Fibroblast of lung (primary cell): ENCODE measurements around the gene TNK1. TPM values are rescaled to one million over a fixed set of nuclear protein-coding genes. Genes with fewer than 3 reads are reported as not detected.

Experiments
- DNase-seq, 2 donors: peaks; one replicate each; pipeline versions ENCODE4 v3.0.0 to v3.0.0-alpha.2; 2010; ENCODE audit warnings: low read depth in 2 of 2
- H2AFZ ChIP-seq: 2 replicates; pipeline ENCODE4 v1.5.1; 2012; ENCODE audit warnings: low read length, control low read depth, inconsistent platforms
- H3K27ac ChIP-seq: 2 replicates; pipeline ENCODE4 v1.5.1; 2011; ENCODE audit warnings: low read length, control low read depth; ENCODE audit not compliant: insufficient read depth
- H3K27me3 ChIP-seq: 2 replicates; pipeline ENCODE4 v1.5.1; 2011; ENCODE audit warnings: mild to moderate bottlenecking, low read length; ENCODE audit not compliant: control insufficient read depth, insufficient read depth
- H3K36me3 ChIP-seq: 2 replicates; pipeline ENCODE4 v1.5.1; 2011; ENCODE audit warnings: low read length; ENCODE audit not compliant: control insufficient read depth, insufficient read depth
- H3K4me1 ChIP-seq: 2 replicates; pipeline ENCODE4 v1.5.1; 2011; ENCODE audit warnings: low read length; ENCODE audit not compliant: control insufficient read depth, insufficient read depth; ENCODE audit errors: extremely low read depth
- H3K4me2 ChIP-seq: 2 replicates; pipeline ENCODE4 v1.5.1; 2011; ENCODE audit warnings: low read length, control low read depth; ENCODE audit not compliant: insufficient read depth; ENCODE audit errors: extremely low read depth
- H3K4me3 ChIP-seq, 4 experiments: fragments of 200-600 bp in 1 of 4; sonication (generic) in 1 of 4; replicated peaks in 1 of 4; 2 replicates each; pipeline ENCODE4 v1.5.1; 2011 to 2016; ENCODE audit warnings: low read length in 4 of 4, low read depth in 3 of 4, mild to moderate bottlenecking in 3 of 4, control low read depth in 2 of 4, inconsistent platforms in 1 of 4, mixed read lengths in 1 of 4; ENCODE audit not compliant: insufficient read depth in 1 of 4; ENCODE audit errors: control extremely low read depth in 1 of 4
- H3K79me2 ChIP-seq: 2 replicates; pipeline ENCODE4 v1.5.1; 2012; ENCODE audit warnings: mild to moderate bottlenecking, low read length, inconsistent platforms; ENCODE audit not compliant: control insufficient read depth, insufficient read depth
- H3K9ac ChIP-seq: 2 replicates; pipeline ENCODE4 v1.5.1; 2011; ENCODE audit warnings: mild to moderate bottlenecking, low read length, control low read depth; ENCODE audit not compliant: insufficient read depth
- H3K9me3 ChIP-seq: 2 replicates; pipeline ENCODE4 v1.5.1; 2012; ENCODE audit warnings: low read depth, low read length; ENCODE audit not compliant: control insufficient read depth, insufficient read depth
- H4K20me1 ChIP-seq: 2 replicates; pipeline ENCODE4 v1.5.1; 2011; ENCODE audit warnings: low read length; ENCODE audit not compliant: control insufficient read depth, insufficient read depth; ENCODE audit errors: extremely low read depth
- CTCF ChIP-seq, 2 donors: IDR thresholded peaks in 1 of 2; conservative IDR thresholded peaks in 1 of 2; 1 replicate in 1 of 2; 2 replicates in 1 of 2; pipeline ENCODE4 v1.5.1; 2011 to 2012; ENCODE audit warnings: low read length in 2 of 2, control low read depth in 1 of 2, inconsistent platforms in 1 of 2, low read depth in 1 of 2, mild to moderate bottlenecking in 1 of 2
- EZH2 ChIP-seq: IDR thresholded peaks from 2 replicates; pipeline ENCODE4 v1.5.1; 2012; ENCODE audit warnings: low read length, control low read depth, mild to moderate bottlenecking; ENCODE audit errors: missing control alignments
- polyA plus RNA-seq, 2 donors: library from polyadenylated mRNA; depleted of rRNA in 1 of 2; stranded (reverse) in 1 of 2; unstranded in 1 of 2; fragments of >200 nt; gene quantifications; 2 replicates each; pipeline ENCODE4 v1.2.1, GENCODE V29; 2011 to 2012; ENCODE audit warnings: missing spikeins in 1 of 2
- total RNA-seq: library from RNA; depleted of rRNA; stranded (reverse); fragments of >200 nt; gene quantifications from 2 replicates; pipeline ENCODE4 v1.2.1, GENCODE V29; 2014

TNK1 gene
- total and polyA plus RNA-seq, 2 donors (not counting 1 experiment from before 2014, with no cell fraction given): 0.15 to 0.66 TPM

- no peak for DNase-seq
- no peaks in the 10 kb centered on the region for H3K36me3 ChIP-seq
- TF ChIP-seq EZH2 (no peak), CTCF (conservative IDR thresholded peaks at IDR 0.05 in 1 of 2, IDR thresholded peaks at IDR 0.05 in 1 of 2; ENCODE audit: low read depth in 1 of 2, low read length in 2 of 2) (no peak)
- no peaks in the 10 kb centered on the region for H3K4me1 ChIP-seq
- H3K9me3 ChIP-seq: no peaks in the 10 kb centered on the region
- no peaks in the 10 kb centered on the region for H4K20me1 ChIP-seq
- H3K9ac ChIP-seq: no peak overlapping the region
- H3K4me2 ChIP-seq: no peak overlapping the region
- H3K4me3 ChIP-seq: no peak overlapping the region
- no peak overlapping the region for H2AFZ ChIP-seq
- no peaks in the 10 kb centered on the region for H3K27me3 ChIP-seq
- H3K79me2 ChIP-seq: no peaks in the 10 kb centered on the region
- H3K27ac ChIP-seq: no peak overlapping the region
Observed at GRCh38 chr17:7426203-7426863, 45.4 kb downstream of the TNK1 start.

GRCh38 chr17:7426896-7427489 is 46.1 kb downstream of the TNK1 start:
- DNase-seq: no peak
- no peak overlapping the region for H3K4me3 ChIP-seq
- H3K9ac ChIP-seq: no peak overlapping the region
- H3K27ac ChIP-seq: no peak overlapping the region
- TF ChIP-seq CTCF (conservative IDR thresholded peaks at IDR 0.05 in 1 of 2, IDR thresholded peaks at IDR 0.05 in 1 of 2; ENCODE audit: low read depth in 1 of 2, low read length in 2 of 2) (no peak), EZH2 (no peak)
- no peaks in the 10 kb centered on the region for H3K4me1 ChIP-seq
- H3K36me3 ChIP-seq: no peaks in the 10 kb centered on the region
- H3K27me3 ChIP-seq: no peaks in the 10 kb centered on the region
- no peaks in the 10 kb centered on the region for H3K9me3 ChIP-seq
- no peak overlapping the region for H3K4me2 ChIP-seq
- no peak overlapping the region for H2AFZ ChIP-seq
- H3K79me2 ChIP-seq: no peaks in the 10 kb centered on the region
- H4K20me1 ChIP-seq: no peaks in the 10 kb centered on the region

- Histone ChIP-seq H3K4me3 (no peak overlapping the region), H3K27ac (no peak overlapping the region), H3K9me3 (no peaks in the 10 kb centered on the region), H2AFZ (no peak overlapping the region), H4K20me1 (no peaks in the 10 kb centered on the region), H3K4me1 (no peaks in the 10 kb centered on the region), H3K36me3 (no peaks in the 10 kb centered on the region), H3K9ac (no peak overlapping the region), H3K79me2 (no peaks in the 10 kb centered on the region), H3K27me3 (no peaks in the 10 kb centered on the region), H3K4me2 (no peak overlapping the region)
- no peak for TF ChIP-seq EZH2
- no peak for TF ChIP-seq CTCF (conservative IDR thresholded peaks at IDR 0.05 in 1 of 2, IDR thresholded peaks at IDR 0.05 in 1 of 2; ENCODE audit: low read depth in 1 of 2, low read length in 2 of 2)
- DNase-seq: no peak
Observed at GRCh38 chr17:7427549-7427948, 46.7 kb downstream of the TNK1 start.
